ENCODE data around the gene TTC23.

- no peak for TF ChIP-seq REST (IDR thresholded peaks at IDR 0.05; ENCODE audit: insufficient read depth in 1 of 2, low read depth in 2 of 2, low read length in 2 of 2)
- no peak for TF ChIP-seq POLR2AphosphoS5 (IDR thresholded peaks at IDR 0.05; ENCODE audit: low read depth, low read length)
- no peak for TF ChIP-seq SIN3A (IDR thresholded peaks at IDR 0.05; ENCODE audit: borderline replicate concordance, insufficient read depth, low read length)
- no peak for TF ChIP-seq TAF1 (IDR thresholded peaks at IDR 0.05; ENCODE audit: borderline replicate concordance, insufficient read depth, low read length)
- no peak for TF ChIP-seq FOXP2 (optimal IDR thresholded peaks at IDR 0.05; ENCODE audit: borderline replicate concordance, extremely low read depth, extremely low read length, insufficient read depth)
Observed at GRCh38 chr15:99283717-99284116, 34.3 kb upstream of the TTC23 start.

Data from PFSK-1 (cell line).